C4-2B (cell line): ENCODE results near the gene TNFRSF21.

Source experiments
- CTCF ChIP-seq: fragments of 450-650 bp; conservative IDR thresholded peaks from 2 replicates; pipeline ENCODE4 v1.5.1; 2017; ENCODE audit warnings: mild to moderate bottlenecking
- ZFX ChIP-seq: fragments of 450-650 bp; IDR thresholded peaks from 2 replicates; pipeline ENCODE4 v1.6.1; 2017

DNA sequence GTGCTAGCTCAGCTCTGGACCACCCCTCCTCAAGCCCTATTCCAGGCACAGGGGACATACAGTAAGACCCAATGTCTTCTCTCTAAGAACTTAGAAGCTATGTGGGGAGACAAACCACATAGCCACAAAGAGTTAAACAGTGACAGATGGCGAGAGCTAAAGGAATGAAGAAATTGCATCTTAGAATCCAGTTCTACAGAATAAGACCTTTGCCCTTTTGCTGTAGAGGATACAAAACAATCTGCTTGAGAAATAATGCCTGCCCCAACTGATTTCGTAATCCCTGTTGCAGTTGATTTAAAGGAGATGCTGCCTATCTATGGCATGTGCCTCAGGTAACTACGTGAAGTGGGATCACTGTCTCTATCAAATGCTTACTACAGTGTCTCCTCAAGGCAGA lies 31.2 kb downstream of the TNFRSF21 start:
- TF ChIP-seq CTCF (no peak), ZFX (no peak)
